ENCODE measurements around the gene MYPOP. TPM values are rescaled to one million over a fixed set of nuclear protein-coding genes. Genes with fewer than 3 reads are reported as not detected.

Gene MYPOP
- total and polyA plus RNA-seq, 9 donors = 3.0 to 9.1 (median 5.0) TPM

GRCh38 chr19:45883881-45884681 lies 18.3 kb downstream of the MYPOP start:
- peaks cover 23% of the 10 kb centered on the region for H3K4me1 ChIP-seq (ENCODE audit: insufficient read depth)
- intact Hi-C loops (cut with DNase I) = loop anchor here in 1 of 4 donors (10.0 kb wide), 1 partner anchor 69 kb away; the partner anchor contains the start of gene RSPH6A
- 75 to 88% (median 80%) methylated on average over 45 to 57 of the region's 57 CpGs for WGBS, 3 donors
- peak; percentile 25 to 59 (median 50) for DNase-seq
- TF ChIP-seq CTCF (IDR thresholded peaks at IDR 0.05) = no peak
- no peak for TF ChIP-seq EP300 (IDR thresholded peaks at IDR 0.05)
- no peaks in the 10 kb centered on the region for H3K27me3 ChIP-seq
- H3K9me3 ChIP-seq = no peaks in the 10 kb centered on the region
- H3K27ac ChIP-seq = no peak overlapping the region
- no peaks in the 10 kb centered on the region for H3K36me3 ChIP-seq
- no peak overlapping the region for H3K4me3 ChIP-seq

DNA sequence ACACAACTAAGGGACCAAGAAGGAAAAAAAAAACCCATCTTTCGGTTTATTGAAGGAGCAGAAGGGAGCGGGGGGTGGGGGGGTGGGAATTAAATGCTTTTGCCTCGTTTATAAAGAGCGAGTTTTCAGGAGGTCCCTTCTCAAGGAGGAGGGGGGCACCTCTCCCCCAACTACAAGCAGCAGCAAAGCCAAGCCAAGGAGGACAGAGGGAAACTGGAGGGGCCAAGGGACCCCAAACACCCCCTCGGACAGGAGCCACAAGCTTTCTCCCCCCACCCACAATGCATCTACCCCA lies 18.9 kb downstream of the MYPOP start:
- no peaks in the 10 kb centered on the region for H3K36me3 ChIP-seq
- no peak overlapping the region for H3K4me3 ChIP-seq
- no peak for DNase-seq
- no peak overlapping the region for H3K27ac ChIP-seq
- H3K4me1 ChIP-seq (ENCODE audit: insufficient read depth) = peaks cover 23% of the 10 kb centered on the region
- H3K9me3 ChIP-seq = no peaks in the 10 kb centered on the region
- TF ChIP-seq EP300 (IDR thresholded peaks at IDR 0.05) (no peak), CTCF (IDR thresholded peaks at IDR 0.05) (peak in 1 of 3 donors; percentile 10)
- intact Hi-C loops (cut with DNase I) = loop anchor here in 1 of 4 donors (10.0 kb wide), 1 partner anchor 69 kb away; the partner anchor contains the start of gene RSPH6A
- WGBS, 3 donors = 19 to 25% (median 23%) methylated on average over 5 of the region's 5 CpGs
- no peaks in the 10 kb centered on the region for H3K27me3 ChIP-seq

DNA sequence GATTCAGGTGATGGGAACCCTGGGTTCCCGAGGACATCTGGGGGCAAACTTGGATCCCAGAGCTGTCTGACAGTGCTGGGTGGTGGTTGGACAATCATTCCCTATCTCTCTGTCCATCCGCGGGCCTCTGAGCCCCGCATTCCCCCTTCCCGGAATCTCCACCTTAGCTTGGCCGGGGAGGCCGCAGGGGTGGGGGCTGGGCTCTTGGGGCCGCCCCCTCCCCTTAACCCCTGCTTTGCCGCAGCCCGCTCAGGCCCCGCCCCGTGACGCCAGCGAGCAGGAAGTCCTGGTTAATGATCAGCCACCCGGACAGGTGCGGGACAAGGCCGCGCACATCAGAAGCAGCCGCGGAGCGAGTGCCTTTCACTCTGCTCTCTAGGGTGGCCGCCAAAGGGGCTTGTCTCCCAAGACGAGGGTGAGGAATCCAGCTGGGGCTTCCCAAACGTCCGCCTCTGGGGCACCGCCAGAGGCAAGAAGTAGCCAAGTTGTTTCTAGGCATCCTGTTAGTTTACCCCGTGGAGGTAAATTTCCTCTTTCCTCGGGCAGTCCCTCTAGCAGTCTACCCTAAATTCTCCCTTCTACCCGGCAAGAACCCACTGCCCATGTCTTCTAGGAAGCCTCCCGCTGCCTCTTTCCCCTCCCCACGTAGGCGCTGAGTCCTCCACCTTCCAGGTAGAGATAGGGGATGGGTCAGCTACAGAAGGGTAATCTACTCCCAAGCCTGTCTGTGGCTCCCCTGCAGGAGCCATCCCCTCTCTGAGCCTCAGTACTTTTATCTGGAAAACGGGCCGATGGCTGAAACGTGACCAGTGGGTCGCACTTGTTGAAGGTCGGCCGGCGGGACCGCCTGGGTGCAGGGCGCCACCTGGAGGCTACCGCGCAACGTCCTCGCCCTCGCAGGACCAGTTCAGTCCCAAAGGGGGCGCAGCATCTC lies 19.5 kb downstream of the MYPOP start:
- 7 to 13% (median 10%) methylated on average over 45 to 47 of the region's 47 CpGs for WGBS, 3 donors
- H3K36me3 ChIP-seq = no peaks in the 10 kb centered on the region
- DNase-seq = peak; percentile 69 to 89 (median 82)
- TF ChIP-seq CTCF (IDR thresholded peaks at IDR 0.05) (peak; percentile 52 to 77 (median 64)), POLR2A (IDR thresholded peaks at IDR 0.05) (no peak), EP300 (IDR thresholded peaks at IDR 0.05) (no peak)
- H3K4me1 ChIP-seq (ENCODE audit: insufficient read depth) = peaks cover 23% of the 10 kb centered on the region
- no peaks in the 10 kb centered on the region for H3K9me3 ChIP-seq
- H3K27me3 ChIP-seq = no peaks in the 10 kb centered on the region
- no peak overlapping the region for H3K27ac ChIP-seq
- peak overlapping the region; percentile 4 for H3K4me3 ChIP-seq
- intact Hi-C loops (cut with DNase I) = loop anchor here in 1 of 4 donors (10.0 kb wide), 1 partner anchor 68 kb away; the partner anchor contains the start of gene RSPH6A

- no peaks in the 10 kb centered on the region for H3K36me3 ChIP-seq
- intact Hi-C loops (cut with DNase I) = loop anchor here in 1 of 4 donors (10.0 kb wide), 1 partner anchor 67 kb away; the partner anchor contains the start of gene RSPH6A
- no peak overlapping the region for H3K4me3 ChIP-seq
- peaks cover 21% of the 10 kb centered on the region for H3K4me1 ChIP-seq (ENCODE audit: insufficient read depth)
- 47 to 58% (median 56%) methylated on average over 4 of the region's 4 CpGs for WGBS, 3 donors
- no peak for DNase-seq
- no peaks in the 10 kb centered on the region for H3K27me3 ChIP-seq
- no peak overlapping the region for H3K27ac ChIP-seq
- no peaks in the 10 kb centered on the region for H3K9me3 ChIP-seq
- TF ChIP-seq CTCF (IDR thresholded peaks at IDR 0.05) (no peak), POLR2A (IDR thresholded peaks at IDR 0.05) (no peak), EP300 (IDR thresholded peaks at IDR 0.05) (no peak)
Observed at GRCh38 chr19:45881909-45882528, 20.4 kb downstream of the MYPOP start.

Measured in ovary (tissue), 9 donors.